Measurements from ENCODE around the gene MMRN1.

DNA sequence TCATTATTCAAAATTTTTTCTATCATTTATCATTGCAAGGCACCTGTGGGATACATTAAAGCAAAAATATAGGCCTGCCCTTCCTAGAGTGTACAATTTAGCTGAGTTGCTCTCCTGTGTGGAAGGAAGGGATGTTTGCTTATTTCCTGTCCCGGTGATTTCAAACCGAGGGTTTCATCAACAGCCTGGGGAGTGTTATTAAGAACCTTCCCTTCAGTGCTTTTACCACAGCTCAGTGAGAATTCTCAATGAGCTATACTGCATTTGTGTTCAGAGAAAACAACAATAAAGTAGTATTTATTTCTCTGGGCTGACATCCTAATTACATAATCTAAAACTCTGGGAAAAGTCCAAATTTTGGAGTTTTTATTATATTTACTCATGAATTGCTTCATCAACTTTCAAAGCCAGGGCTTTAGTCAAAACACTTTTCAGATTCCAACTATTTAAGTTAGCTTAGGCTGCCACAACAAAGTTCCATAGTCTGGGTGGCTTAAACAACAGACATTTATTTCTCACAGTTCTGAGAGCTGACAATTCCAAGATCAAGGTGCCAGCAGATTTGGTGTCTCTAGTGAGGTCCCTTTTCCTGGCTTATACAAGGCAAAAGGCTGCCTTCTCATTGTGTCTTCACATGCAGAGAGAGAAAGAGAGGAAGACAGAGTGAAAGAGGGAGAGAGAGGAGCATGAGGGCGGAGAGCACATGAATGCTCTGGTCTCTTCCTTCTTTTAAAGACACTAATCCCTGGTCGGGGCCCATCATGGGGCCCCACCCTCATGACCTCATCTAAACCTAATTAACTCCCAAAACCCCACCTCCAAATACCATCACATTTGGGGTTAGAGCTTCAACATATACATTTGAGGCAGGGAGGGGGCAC is 62.6 kb downstream of the MMRN1 start:
- TF ChIP-seq, protein P1, sequence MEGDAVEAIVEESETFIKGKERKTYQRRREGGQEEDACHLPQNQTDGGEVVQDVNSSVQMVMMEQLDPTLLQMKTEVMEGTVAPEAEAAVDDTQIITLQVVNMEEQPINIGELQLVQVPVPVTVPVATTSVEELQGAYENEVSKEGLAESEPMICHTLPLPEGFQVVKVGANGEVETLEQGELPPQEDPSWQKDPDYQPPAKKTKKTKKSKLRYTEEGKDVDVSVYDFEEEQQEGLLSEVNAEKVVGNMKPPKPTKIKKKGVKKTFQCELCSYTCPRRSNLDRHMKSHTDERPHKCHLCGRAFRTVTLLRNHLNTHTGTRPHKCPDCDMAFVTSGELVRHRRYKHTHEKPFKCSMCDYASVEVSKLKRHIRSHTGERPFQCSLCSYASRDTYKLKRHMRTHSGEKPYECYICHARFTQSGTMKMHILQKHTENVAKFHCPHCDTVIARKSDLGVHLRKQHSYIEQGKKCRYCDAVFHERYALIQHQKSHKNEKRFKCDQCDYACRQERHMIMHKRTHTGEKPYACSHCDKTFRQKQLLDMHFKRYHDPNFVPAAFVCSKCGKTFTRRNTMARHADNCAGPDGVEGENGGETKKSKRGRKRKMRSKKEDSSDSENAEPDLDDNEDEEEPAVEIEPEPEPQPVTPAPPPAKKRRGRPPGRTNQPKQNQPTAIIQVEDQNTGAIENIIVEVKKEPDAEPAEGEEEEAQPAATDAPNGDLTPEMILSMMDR (IDR thresholded peaks at IDR 0.05): no peak
- no peak for TF ChIP-seq POLR2A (IDR thresholded peaks at IDR 0.05)

Measured in uterus (tissue), 2 donors.